ENCODE results near the gene PAQR5. TPM values are rescaled to one million over a fixed set of nuclear protein-coding genes. Genes with fewer than 3 reads are reported as not detected.

Gene PAQR5
- total RNA-seq, 2 donors from 2014 or later: 1.2 to 6.1 TPM

GRCh38 chr15:69395460-69395859, 96.7 kb downstream of the PAQR5 start:
- no peak for ATAC-seq (ENCODE audit: insufficient number of reproducible peaks, low FRiP score, low read depth)
- no peak overlapping the region for H3K4me3 ChIP-seq

GRCh38 chr15:69395991-69396390, 97.3 kb downstream of the PAQR5 start:
- DNase-seq (ENCODE audit: low spot score): no peak
- H3K9me3 ChIP-seq: no peaks in the 10 kb centered on the region
- H3K4me3 ChIP-seq: no peak overlapping the region
- TF ChIP-seq CTCF (IDR thresholded peaks at IDR 0.05): no peak
- no peak for ATAC-seq (ENCODE audit: insufficient number of reproducible peaks, low FRiP score, low read depth)
- no peaks in the 10 kb centered on the region for H3K36me3 ChIP-seq
- peaks cover 3 to 10% of the 10 kb centered on the region in 2 donors for H3K4me1 ChIP-seq (ENCODE audit: control insufficient read depth in 1 of 2, low read depth in 2 of 2)
- H3K27me3 ChIP-seq (replicated peaks; ENCODE audit: insufficient read depth): no peaks in the 10 kb centered on the region
- H3K27ac ChIP-seq: no peak overlapping the region

More at GRCh38 chr15:69395460-69395859, 96.7 kb downstream of the PAQR5 start:
- H3K36me3 ChIP-seq: no peaks in the 10 kb centered on the region
- peaks cover 3 to 10% of the 10 kb centered on the region in 2 donors for H3K4me1 ChIP-seq (ENCODE audit: control insufficient read depth in 1 of 2, low read depth in 2 of 2)
- H3K9me3 ChIP-seq: no peaks in the 10 kb centered on the region
- TF ChIP-seq CTCF (IDR thresholded peaks at IDR 0.05): no peak
- no peak for DNase-seq (ENCODE audit: low spot score)
- no peaks in the 10 kb centered on the region for H3K27me3 ChIP-seq (replicated peaks; ENCODE audit: insufficient read depth)
- no peak overlapping the region for H3K27ac ChIP-seq

GRCh38 chr15:69398491-69398891, 99.8 kb downstream of the PAQR5 start:
- no peaks in the 10 kb centered on the region for H3K9me3 ChIP-seq
- no peaks in the 10 kb centered on the region for H3K27me3 ChIP-seq (replicated peaks; ENCODE audit: insufficient read depth)
- ATAC-seq (ENCODE audit: insufficient number of reproducible peaks, low FRiP score, low read depth) (no peak), DNase-seq (ENCODE audit: low spot score) (no peak)
- peaks cover 3 to 10% of the 10 kb centered on the region in 2 donors for H3K4me1 ChIP-seq (ENCODE audit: control insufficient read depth in 1 of 2, low read depth in 2 of 2)
- no peak overlapping the region for H3K4me3 ChIP-seq
- H3K27ac ChIP-seq: no peak overlapping the region
- TF ChIP-seq CTCF (IDR thresholded peaks at IDR 0.05): no peak
- H3K36me3 ChIP-seq: no peaks in the 10 kb centered on the region

GRCh38 chr15:69400850-69401249, 102.1 kb downstream of the PAQR5 start:
- H3K4me1 ChIP-seq (ENCODE audit: control insufficient read depth in 1 of 2, low read depth in 2 of 2): no peaks in the 10 kb centered on the region
- ATAC-seq (ENCODE audit: insufficient number of reproducible peaks, low FRiP score, low read depth): no peak
- H3K4me3 ChIP-seq: no peak overlapping the region
- H3K36me3 ChIP-seq: no peaks in the 10 kb centered on the region
- no peaks in the 10 kb centered on the region for H3K9me3 ChIP-seq
- no peak overlapping the region for H3K27ac ChIP-seq
- no peak for DNase-seq (ENCODE audit: low spot score)
- H3K27me3 ChIP-seq (replicated peaks; ENCODE audit: insufficient read depth): no peaks in the 10 kb centered on the region
- no peak for TF ChIP-seq CTCF (IDR thresholded peaks at IDR 0.05)

- H3K4me3 ChIP-seq: no peak overlapping the region
- ATAC-seq (ENCODE audit: insufficient number of reproducible peaks, low FRiP score, low read depth) (no peak), DNase-seq (ENCODE audit: low spot score) (no peak)
- no peaks in the 10 kb centered on the region for H3K9me3 ChIP-seq
- H3K27ac ChIP-seq: no peak overlapping the region
- no peak for TF ChIP-seq CTCF (IDR thresholded peaks at IDR 0.05)
- H3K36me3 ChIP-seq: no peaks in the 10 kb centered on the region
- no peaks in the 10 kb centered on the region for H3K4me1 ChIP-seq (ENCODE audit: control insufficient read depth in 1 of 2, low read depth in 2 of 2)
- no peaks in the 10 kb centered on the region for H3K27me3 ChIP-seq (replicated peaks; ENCODE audit: insufficient read depth)
These were observed 104.1 kb downstream of the PAQR5 start for GRCh38 chr15:69402816-69403215.

Measured in thoracic aorta (tissue), 2 donors.